Fibroblast of lung (primary cell): ENCODE results near the gene DDX20.

Experiments
- EZH2 ChIP-seq: IDR thresholded peaks from 2 replicates; pipeline ENCODE4 v1.5.1; 2012; ENCODE audit warnings: low read length, control low read depth, mild to moderate bottlenecking; ENCODE audit errors: missing control alignments
- TF ChIP-seq, protein P1 (sequence below), 2 donors: IDR thresholded peaks in 1 of 2; conservative IDR thresholded peaks in 1 of 2; 1 replicate in 1 of 2; 2 replicates in 1 of 2; pipeline ENCODE4 v1.5.1; 2011 to 2012; ENCODE audit warnings: low read length in 2 of 2, control low read depth in 1 of 2, inconsistent platforms in 1 of 2, low read depth in 1 of 2, mild to moderate bottlenecking in 1 of 2

GRCh38 chr1:111733183-111733991 is 22.3 kb upstream of the DDX20 start:
- TF ChIP-seq, protein P1, sequence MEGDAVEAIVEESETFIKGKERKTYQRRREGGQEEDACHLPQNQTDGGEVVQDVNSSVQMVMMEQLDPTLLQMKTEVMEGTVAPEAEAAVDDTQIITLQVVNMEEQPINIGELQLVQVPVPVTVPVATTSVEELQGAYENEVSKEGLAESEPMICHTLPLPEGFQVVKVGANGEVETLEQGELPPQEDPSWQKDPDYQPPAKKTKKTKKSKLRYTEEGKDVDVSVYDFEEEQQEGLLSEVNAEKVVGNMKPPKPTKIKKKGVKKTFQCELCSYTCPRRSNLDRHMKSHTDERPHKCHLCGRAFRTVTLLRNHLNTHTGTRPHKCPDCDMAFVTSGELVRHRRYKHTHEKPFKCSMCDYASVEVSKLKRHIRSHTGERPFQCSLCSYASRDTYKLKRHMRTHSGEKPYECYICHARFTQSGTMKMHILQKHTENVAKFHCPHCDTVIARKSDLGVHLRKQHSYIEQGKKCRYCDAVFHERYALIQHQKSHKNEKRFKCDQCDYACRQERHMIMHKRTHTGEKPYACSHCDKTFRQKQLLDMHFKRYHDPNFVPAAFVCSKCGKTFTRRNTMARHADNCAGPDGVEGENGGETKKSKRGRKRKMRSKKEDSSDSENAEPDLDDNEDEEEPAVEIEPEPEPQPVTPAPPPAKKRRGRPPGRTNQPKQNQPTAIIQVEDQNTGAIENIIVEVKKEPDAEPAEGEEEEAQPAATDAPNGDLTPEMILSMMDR (conservative IDR thresholded peaks at IDR 0.05 in 1 of 2, IDR thresholded peaks at IDR 0.05 in 1 of 2; ENCODE audit: low read depth in 1 of 2, low read length in 2 of 2) = no peak
- no peak for TF ChIP-seq EZH2
